HFF-Myc (cell line): ENCODE measurements around the gene DSG2.

Experiments
- DNase-seq: peaks from one replicate; pipeline ENCODE4 v3.0.0-alpha.2; 2011; ENCODE audit warnings: low read depth; ENCODE audit errors: extremely low read depth
- H3K4me3 ChIP-seq: replicated peaks from 2 replicates; pipeline ENCODE4 v1.5.1; 2011; ENCODE audit warnings: low read depth, mild to moderate bottlenecking, control low read depth, low read length
- TF ChIP-seq, protein P1 (sequence below): IDR thresholded peaks from 2 replicates; pipeline ENCODE4 v1.5.1; 2012; ENCODE audit warnings: mild to moderate bottlenecking, low read depth, low read length, control low read depth; ENCODE audit errors: missing control alignments

The DSG2 gene

DNA sequence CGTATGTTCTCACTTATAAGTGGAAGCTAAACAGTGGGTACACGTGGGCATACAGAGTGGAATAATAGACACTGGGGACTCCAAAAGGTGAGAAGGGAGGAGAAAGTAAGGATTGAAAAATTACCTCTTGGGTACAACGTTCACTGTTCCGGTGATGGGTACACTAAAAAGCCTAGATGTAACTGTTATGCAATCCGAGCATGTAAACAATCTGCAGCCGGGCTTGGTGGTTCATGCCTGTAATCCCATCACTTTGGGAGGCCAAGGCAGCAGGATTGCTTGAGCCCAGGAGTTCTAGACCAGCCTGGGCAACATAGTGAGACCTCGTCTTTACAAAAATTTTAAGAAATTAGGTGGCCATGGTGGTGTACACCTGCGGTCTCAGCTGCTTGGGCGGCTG is 60.6 kb downstream of the DSG2 start:
- no peak for DNase-seq
- no peak overlapping the region for H3K4me3 ChIP-seq
- TF ChIP-seq, protein P1, sequence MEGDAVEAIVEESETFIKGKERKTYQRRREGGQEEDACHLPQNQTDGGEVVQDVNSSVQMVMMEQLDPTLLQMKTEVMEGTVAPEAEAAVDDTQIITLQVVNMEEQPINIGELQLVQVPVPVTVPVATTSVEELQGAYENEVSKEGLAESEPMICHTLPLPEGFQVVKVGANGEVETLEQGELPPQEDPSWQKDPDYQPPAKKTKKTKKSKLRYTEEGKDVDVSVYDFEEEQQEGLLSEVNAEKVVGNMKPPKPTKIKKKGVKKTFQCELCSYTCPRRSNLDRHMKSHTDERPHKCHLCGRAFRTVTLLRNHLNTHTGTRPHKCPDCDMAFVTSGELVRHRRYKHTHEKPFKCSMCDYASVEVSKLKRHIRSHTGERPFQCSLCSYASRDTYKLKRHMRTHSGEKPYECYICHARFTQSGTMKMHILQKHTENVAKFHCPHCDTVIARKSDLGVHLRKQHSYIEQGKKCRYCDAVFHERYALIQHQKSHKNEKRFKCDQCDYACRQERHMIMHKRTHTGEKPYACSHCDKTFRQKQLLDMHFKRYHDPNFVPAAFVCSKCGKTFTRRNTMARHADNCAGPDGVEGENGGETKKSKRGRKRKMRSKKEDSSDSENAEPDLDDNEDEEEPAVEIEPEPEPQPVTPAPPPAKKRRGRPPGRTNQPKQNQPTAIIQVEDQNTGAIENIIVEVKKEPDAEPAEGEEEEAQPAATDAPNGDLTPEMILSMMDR, result no peak

DNA sequence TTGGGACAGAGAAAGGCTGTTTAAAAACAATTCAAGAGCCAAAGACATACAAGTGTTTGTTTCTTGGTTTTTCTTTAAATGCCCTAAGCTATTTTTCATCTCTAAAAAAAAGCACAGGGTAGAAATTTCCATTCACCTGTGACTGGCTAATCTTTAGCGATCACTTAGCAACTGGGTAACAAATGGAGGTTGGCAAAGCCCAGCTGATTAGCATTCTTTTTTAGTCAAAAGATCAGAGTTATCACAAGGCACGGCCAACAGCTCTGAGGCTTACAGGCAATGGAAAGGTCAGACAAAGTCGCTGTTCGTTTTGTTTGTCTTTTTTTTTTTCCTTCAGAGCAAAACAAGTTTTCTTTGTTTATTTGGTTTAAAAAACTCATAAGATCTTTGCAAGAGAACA is 64.7 kb downstream of the DSG2 start:
- DNase-seq, result no peak
- H3K4me3 ChIP-seq, result no peak overlapping the region
- TF ChIP-seq, protein P1, result no peak

DNA sequence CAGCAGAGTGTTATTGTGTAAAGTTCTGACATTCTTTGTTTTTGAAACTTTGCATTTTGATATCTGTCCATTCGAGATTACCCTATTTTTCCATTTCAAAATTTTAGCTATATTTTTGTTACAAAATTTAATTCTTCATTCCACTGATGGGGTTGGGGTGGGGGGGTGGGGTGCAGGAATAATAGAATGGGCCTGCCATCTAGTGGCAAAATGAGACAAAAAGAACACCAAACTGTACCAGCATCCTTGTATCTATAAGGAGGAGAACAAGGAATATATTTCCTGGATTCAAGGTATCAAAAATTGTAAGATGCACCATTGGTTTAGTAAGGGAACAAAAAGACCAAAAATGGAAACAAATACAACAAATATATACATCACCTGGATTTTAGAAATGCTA is 65.8 kb downstream of the DSG2 start:
- DNase-seq, result no peak

DNA sequence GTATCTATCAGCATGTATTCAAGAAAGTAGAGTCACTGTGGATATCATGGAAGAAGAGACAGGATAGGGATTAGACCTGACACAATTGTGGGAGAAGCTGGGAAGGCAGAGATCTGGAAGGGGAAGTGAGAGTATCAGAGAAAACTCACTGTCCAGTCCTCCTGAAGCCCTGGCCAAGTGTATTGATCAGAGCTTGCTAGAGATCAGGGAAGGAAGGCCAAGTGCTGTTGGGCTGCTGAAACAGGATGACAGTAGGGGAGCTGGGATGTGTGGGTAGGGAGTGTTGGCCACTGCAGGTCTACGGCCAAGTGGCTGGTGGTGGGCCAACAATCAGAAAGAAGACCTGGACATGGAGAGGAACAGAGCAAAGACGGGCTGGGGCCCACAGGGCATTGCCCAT is 67.4 kb downstream of the DSG2 start:
- no peak overlapping the region for H3K4me3 ChIP-seq

More for the DNA sequence above, 65.8 kb downstream of the DSG2 start:
- TF ChIP-seq, protein P1, result no peak
- H3K4me3 ChIP-seq, result no peak overlapping the region

DNA sequence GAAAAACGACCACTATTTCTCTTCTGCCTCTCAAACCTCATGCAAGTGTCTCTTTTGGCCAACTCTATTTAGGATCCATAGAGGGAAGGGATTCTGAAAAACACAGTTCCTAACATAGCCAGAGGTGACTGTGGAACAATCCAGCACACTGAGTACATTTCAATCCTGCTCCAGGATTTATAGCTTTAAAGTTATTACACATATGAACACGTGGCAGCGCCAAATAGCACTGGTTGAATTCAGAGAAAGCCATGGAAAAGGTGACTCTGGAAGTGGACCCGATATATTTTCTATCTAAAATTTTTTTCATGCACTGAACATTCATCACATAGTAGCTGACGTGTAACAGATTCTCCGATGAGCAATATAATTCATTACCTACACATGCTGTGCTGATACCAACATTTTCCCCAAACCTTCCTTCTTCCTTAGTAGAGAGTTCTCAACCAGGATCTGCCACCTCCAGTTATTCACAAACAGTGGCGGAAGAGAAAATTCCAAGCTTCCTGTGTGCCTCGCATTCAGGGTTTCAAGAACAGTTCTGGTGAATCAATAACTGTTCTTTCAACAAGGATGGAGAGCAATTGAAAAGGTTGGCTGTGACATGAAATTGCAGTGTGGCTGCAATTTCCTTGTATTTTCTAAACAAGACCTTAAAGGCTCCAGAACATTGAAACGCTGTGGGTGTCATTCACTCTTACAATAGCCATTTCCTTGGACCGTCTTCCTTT is 68.0 kb downstream of the DSG2 start:
- DNase-seq, result no peak
- H3K4me3 ChIP-seq, result no peak overlapping the region
- TF ChIP-seq, protein P1, result no peak

More for the DNA sequence above, 67.4 kb downstream of the DSG2 start:
- DNase-seq, result no peak
- TF ChIP-seq, protein P1, result no peak

DNA sequence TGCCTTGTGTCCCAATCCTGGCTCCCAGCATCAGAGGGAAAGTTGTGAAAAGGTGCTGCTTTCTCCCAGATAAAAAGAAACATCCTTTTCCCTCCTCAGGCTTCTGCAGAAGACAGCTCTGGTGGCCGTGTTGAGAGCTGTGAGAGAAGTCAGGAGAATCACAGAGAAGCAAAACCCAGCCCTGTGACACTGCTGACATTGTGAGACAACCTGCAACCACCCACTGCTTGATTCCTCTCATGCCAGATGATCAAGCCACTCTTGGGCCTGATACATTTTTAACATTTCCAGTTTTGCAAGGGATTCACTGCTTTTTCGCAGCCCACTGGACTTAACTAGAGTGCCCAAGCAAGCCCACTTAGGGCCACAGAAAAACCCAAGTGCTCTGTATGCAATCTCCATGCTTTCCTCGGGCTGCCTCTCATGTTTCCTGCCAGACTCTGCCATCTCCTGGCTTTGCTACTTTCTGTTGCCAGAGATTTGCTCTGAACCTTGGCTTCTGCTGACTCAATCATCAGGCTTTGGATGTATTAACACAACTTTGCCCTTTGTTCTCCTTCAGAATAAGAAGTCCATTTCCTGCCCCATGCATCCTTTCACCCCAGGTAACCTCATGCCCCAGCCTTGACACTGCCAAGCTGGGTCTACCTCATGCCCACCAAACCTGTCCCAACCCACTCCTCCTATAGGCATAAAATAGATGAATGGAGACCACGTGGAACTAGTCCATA is 68.8 kb downstream of the DSG2 start:
- TF ChIP-seq, protein P1, result no peak
- H3K4me3 ChIP-seq, result no peak overlapping the region
- no peak for DNase-seq
